Measurements from ENCODE around the gene DHRS1.
A peak's percentile ranks its signal among the peaks of the same experiment; 100 is the strongest.

The DHRS1 gene

GRCh38 chr14:24272467-24272866, 27.1 kb downstream of the DHRS1 start:
- no peak overlapping the region for H3K4me3 ChIP-seq (ENCODE audit: low read depth, low read length)
- DNase-seq (ENCODE audit: low read depth), result no peak
- TF ChIP-seq MAX (IDR thresholded peaks at IDR 0.05; ENCODE audit: low read depth, low read length), result no peak
- TF ChIP-seq MYC (IDR thresholded peaks at IDR 0.05; ENCODE audit: low read depth, low read length), result no peak
- no peak for TF ChIP-seq CTCF (IDR thresholded peaks at IDR 0.05; ENCODE audit: low read depth, low read length)
- TF ChIP-seq POLR2A (IDR thresholded peaks at IDR 0.05; ENCODE audit: extremely low read depth, insufficient read length), result no peak

GRCh38 chr14:24271834-24272263, 27.7 kb downstream of the DHRS1 start:
- TF ChIP-seq MAX (IDR thresholded peaks at IDR 0.05; ENCODE audit: low read depth, low read length), result no peak
- TF ChIP-seq CTCF (IDR thresholded peaks at IDR 0.05; ENCODE audit: low read depth, low read length), result no peak
- TF ChIP-seq MYC (IDR thresholded peaks at IDR 0.05; ENCODE audit: low read depth, low read length), result no peak; the same call in 1 of the 2 replicates
- no peak for TF ChIP-seq POLR2A (IDR thresholded peaks at IDR 0.05; ENCODE audit: extremely low read depth, insufficient read length)
- peak overlapping the region; percentile 85 for H3K4me3 ChIP-seq (ENCODE audit: low read depth, low read length)
- DNase-seq (ENCODE audit: low read depth), result no peak

DNA sequence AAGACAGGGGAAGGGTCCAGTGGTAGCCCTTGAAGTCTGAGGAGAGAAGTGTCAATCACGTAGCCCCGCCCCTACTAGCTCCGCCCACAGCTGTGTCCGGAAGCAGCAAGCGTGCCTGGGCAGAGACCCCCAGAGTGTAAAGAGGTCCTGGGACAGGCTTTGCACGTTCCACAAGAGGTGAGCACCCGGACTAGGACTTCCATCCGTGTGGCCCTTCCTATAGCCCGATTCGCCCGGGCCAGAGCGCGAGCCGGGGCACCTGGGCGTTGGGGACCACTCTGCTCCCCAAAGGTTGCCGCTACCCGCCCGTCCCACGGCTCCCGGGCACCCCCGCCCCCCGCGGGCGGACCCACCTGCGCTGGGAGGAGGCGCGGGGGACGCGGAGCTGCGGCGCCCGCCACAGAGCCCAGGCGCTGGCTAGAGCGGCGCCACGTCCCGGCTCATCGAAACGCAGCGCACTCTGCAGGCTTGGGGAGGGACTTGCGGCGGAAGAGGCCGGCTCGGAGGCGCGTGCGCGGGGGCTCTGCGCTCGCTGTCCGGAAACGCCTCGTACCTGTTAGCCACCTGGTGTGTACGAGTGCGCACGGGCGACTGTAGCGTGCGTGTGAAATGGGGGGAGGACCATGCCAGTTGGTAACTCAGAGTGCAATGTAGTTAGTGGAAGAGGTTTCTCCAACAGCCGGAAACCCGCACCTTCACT, 28.3 kb downstream of the DHRS1 start, which contains the start of gene RABGGTA:
Gene RABGGTA, minus strand, starts transcription at position 464 of the 700 bp plus-strand sequence. CDS start 482 bp downstream, outside the sequence.
- TF ChIP-seq CTCF (IDR thresholded peaks at IDR 0.05; ENCODE audit: low read depth, low read length), result peak; percentile 63
- peak; percentile 70 for TF ChIP-seq POLR2A (IDR thresholded peaks at IDR 0.05; ENCODE audit: extremely low read depth, insufficient read length)
- peak; percentile 52; the same call in 1 of the 2 replicates for TF ChIP-seq MYC (IDR thresholded peaks at IDR 0.05; ENCODE audit: low read depth, low read length)
- TF ChIP-seq MAX (IDR thresholded peaks at IDR 0.05; ENCODE audit: low read depth, low read length), result peak; percentile 77
- peak within 1 kb of the TSS; percentile 85 for H3K4me3 ChIP-seq (ENCODE audit: low read depth, low read length)
- DNase-seq (ENCODE audit: low read depth), result peak; percentile 92

GRCh38 chr14:24270537-24271133, 28.9 kb downstream of the DHRS1 start:
- H3K4me3 ChIP-seq (ENCODE audit: low read depth, low read length), result peak overlapping the region; percentile 80
- no peak for DNase-seq (ENCODE audit: low read depth)
- TF ChIP-seq MAX (IDR thresholded peaks at IDR 0.05; ENCODE audit: low read depth, low read length) (no peak), POLR2A (IDR thresholded peaks at IDR 0.05; ENCODE audit: extremely low read depth, insufficient read length) (no peak), MYC (IDR thresholded peaks at IDR 0.05; ENCODE audit: low read depth, low read length) (no peak), CTCF (IDR thresholded peaks at IDR 0.05; ENCODE audit: low read depth, low read length) (no peak)

- no peak overlapping the region for H3K4me3 ChIP-seq (ENCODE audit: low read depth, low read length)
Measured at GRCh38 chr14:24269910-24270536, 29.6 kb downstream of the DHRS1 start.

More at GRCh38 chr14:24269910-24270536, 29.6 kb downstream of the DHRS1 start:
- DNase-seq (ENCODE audit: low read depth), result no peak
- TF ChIP-seq MYC (IDR thresholded peaks at IDR 0.05; ENCODE audit: low read depth, low read length) (no peak), MAX (IDR thresholded peaks at IDR 0.05; ENCODE audit: low read depth, low read length) (no peak), CTCF (IDR thresholded peaks at IDR 0.05; ENCODE audit: low read depth, low read length) (no peak)
